NCI-H1417 treated with DMSO at 0.1 percent for 48 hours (cell line): ENCODE data around the gene GNAS.

Source experiments
- DNase-seq: peaks from one replicate; lab custom pipeline; 2025; lab: John Stamatoyannopoulos, UW

The GNAS gene

GRCh38 chr20:58854638-58855471 is 2.3 kb downstream of the GNAS start:
- DNase-seq, result no peak

DNA sequence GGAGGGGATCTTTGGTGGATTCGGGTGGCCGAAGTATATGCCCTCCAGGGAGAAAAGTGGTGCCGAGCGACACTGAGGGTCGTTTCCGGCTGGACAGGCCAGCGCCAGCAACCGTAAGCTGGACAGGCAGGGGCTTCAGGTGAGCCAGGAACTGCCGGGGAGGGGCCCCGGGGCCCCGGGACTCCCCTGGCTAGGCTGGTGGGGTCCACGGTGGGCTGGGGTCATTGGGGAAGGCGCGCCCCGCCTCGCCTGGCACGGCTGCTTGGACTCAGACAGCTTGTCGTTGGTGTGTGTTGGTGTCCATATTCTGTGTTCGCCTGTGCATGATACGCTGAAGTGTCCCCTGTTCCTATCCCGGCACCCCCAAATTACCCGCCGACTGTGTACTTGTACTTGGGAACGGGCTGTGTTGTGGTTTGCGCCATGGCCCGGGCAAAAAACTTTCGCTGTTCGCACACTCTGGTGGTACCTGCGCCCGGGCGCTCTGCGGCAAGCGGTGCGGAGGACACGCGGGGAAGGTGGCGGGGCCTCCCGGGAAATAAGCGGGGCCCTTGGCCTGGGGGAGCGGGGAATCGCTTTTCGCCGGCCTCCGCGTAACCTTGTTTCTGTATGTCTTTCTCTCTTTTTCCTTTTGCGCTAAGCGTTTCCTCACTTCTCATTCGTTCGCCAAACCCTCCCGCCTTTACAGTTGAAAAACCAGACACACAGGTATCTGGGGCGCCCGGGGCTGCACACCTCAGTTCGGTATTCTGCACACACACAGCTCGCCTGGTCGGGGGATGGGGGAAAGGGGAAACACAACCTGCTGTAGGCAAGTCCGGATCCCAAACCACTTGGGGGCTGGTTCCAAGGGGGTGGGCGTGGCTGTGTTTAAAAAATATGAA is 3.2 kb downstream of the GNAS start:
- no peak for DNase-seq

DNA sequence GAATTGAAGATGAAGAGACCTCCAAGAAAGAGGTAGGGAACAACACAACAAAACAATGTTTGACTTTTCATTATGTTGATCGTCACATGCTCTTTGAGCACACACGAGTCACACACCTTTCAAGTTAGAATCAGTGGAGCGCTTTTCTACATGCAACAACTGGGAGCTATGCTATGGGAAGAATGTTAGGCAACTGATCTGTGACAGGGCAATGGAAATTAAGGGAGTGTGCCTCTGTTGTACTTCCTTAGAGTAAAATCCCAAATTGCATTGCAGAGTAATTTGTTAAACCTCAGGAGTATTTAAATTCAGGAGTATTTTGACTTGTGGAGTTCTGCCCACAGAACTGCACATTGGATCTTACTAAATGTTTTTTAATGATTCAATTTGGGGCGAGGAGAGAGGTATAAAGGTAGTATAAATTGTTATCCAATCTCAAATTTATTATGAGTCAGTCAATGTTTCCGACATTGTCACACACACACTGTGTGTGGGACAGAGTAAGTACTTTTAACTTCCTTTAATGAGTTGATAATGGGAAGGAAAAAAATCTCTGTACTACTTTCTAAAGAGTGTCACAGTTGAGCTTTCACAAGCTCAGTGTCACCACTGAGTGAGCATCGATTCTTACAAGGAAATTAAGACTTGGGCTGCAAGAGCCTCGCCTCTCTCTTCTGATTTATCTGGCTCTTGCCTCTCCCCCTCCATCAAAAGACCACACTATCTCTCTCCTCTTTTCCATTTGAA is 10.7 kb downstream of the GNAS start:
- no peak for DNase-seq

GRCh38 chr20:58864346-58864745 is 11.8 kb downstream of the GNAS start:
- peak; percentile 21 for DNase-seq

- DNase-seq, result no peak
These were observed 13.3 kb downstream of the GNAS start for GRCh38 chr20:58865843-58866242.

GRCh38 chr20:58867211-58867610 is 14.7 kb downstream of the GNAS start:
- DNase-seq, result no peak

DNA sequence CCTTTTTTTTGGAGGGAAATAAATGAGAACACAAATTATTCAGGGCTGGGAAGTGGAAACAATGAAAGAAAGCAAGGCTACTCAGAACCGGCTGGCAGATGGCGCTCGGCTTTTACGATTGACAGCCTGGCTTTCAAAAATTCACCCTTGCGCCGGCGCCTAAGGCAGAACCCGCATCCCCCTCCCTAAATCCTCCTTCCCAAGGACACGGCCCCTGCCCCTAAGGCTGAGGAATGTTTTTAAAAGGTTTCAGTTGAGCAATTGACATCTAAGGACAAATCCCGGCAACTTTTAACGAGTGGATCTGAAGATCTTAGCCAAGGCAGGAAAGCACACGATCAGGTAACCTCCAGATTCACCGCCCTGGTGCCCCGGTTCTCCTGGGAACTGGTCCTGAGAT is 16.3 kb downstream of the GNAS start:
- no peak for DNase-seq

DNA sequence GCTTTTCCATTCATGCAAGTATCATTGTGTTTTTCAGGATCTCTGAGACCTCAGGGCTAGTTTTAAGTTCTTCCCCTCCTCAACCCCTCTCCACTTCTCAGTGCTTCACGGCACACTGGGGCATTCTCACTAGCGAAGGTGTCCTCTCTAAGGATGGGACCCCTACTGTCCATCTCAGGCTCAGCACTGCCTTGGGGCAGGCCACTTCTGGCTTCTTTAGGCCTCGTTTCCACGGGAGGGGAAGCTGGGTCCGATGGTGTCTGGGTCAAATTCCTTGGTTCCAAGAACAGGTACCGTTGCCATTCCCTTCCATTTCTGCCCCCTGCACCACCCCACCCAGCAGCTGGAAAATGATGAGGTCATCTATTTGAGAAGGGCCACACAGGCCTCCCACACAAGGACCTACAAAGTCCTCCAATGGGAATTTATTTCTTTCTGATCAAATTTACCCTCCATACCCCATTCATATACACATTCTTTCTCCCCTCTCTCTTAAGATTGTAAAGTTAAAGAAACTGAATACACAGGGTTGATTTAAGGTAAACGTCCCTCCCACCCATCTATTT is 17.2 kb downstream of the GNAS start:
- DNase-seq, result no peak

DNA sequence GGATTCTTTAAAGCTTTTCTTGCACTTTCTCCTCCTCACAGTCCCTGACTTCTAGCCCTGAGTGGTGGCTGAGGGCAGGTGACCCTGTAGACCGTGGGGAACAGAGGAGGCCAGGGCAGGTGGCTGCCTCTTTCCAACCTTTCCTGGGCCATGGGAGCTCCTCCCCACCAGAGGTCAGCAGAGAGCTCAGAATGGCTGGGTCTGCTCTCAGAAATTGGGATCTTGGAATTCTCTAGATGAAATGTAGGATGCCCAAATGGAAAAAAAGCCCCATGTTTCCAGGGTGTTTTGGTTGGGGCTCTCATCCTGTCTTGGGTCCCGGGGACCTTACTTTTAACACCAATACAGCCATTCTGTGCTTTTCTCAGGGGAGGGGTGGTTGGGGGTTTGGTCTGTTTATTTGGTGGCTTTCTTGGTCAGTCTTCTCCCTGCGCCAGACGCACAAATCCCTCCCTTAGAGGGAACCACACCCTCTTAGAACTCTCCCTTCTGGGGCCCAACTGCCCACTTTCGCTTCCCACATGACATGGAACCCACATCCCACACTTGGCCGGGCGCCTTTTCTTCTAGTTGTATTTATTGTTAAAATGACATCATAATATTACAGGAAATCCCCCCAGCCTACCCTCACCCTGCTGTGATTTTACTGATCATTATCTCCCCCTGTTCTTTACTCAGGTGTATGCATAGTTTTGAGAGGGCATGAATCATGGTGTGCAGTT is 17.9 kb downstream of the GNAS start:
- peak; percentile 49 for DNase-seq

GRCh38 chr20:58871533-58872102 is 19.1 kb downstream of the GNAS start:
- no peak for DNase-seq

GRCh38 chr20:58874469-58874868 is 22.0 kb downstream of the GNAS start:
- DNase-seq, result no peak

DNA sequence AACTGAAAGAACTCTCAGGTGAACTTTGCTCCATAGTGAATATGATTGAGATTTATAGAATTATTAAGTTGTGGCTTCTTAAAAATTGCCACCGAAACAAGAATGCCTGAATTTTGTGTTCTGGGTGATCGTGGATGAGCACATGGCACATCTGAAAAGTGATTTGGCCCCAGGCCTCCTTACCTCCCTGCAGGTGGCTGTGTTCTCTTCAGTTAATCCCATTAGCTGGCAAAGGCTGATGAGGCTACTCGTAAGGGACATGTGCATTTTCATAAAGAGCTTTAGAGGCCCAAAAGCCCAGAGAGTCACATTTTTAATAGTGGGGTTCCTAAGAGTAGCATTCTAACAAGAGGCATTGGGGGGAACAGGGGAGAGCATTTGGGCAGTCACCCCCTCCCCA is 22.6 kb downstream of the GNAS start:
- DNase-seq, result no peak

DNA sequence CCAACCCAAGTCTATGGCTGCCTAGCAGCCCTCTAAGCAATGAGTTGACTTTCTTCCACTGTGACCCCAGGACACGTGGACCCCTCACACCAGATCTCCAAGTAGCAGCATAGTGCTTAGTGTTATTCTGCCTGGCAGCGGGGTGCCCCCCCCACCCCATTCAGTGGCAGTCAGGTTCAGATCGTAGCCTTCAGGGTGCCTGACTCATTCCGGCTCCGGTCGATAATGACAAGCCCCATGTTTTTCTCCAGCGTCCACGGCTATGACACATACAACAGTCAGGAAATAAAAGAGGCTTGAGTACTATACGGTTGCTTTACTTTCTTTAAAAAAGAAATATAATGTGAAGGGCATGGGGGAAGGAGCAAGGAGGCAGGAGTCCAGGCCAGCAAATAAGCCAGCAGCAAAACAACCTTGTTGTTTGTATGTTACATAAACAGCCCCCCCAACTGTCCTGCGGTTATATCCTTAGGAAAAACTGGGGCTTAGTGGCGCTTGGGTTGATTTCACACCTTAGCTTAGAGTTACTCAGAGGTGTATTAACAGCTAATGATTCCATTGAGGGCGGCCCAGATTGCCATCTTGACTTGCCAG is 23.1 kb downstream of the GNAS start:
- no peak for DNase-seq

DNA sequence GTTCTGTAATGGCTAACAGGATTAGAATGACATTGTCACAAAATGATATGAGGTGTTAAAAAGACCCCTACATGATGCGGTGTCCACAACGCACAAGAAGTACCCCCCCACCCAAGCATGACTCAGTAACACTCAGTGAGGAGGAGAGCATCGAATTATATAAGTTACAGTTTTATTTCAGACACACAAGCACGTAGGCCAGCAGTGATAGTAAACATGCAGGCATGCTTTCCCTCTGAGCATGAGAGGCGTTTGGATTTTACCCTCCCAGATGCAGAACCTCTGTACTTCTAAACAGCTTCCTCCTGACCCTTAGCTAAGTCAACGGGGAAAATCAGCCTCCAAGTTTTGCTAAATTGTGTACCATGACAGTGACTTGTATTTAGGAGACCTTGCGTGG is 23.9 kb downstream of the GNAS start:
- no peak for DNase-seq

DNA sequence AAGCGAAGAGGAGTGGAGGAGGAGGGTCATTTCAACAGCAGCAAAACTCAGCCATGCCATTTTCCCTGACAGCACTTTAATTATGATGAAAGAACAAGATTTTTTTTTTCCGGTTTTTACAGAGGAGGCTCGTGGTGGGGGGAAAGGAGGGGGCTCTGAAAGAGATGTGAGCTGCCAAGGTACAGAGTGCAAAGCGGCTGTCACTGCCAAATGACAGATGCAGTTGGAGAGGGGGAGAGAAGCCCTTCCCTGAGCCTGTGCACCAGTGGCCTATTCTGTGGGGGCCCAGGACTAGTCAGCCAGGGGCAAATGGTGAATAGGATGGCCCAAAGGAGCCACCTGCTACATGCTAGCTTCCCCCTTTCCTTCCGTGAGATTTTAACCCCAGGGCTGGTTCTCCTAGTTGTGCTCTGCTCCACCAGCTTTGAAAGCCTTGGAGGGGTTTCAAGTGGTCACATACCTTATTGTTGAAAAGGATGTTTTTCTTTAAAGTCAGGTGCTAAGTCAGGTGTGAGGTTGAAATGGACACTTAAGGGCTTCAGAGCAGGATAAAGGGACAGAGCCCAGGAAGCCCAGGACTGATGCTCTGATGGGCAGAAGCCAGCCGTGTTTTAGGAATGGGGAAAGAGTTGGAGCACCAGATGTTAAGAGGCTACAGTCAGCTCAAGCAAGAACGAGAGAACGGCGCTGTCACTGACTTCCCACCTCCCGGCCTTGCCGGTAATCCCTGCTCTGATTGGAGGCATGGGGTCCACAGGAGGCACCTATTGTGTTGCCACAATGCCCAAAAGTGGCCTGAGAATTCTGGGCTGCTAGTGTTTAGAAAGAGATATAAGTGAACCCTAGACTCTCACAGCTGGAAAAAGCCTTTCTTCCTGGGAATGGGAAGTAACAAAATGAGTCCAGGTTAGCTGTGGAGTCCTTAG is 24.8 kb downstream of the GNAS start:
- no peak for DNase-seq

GRCh38 chr20:58877976-58878360 is 25.5 kb downstream of the GNAS start:
- no peak for DNase-seq

GRCh38 chr20:58878399-58878798 is 25.9 kb downstream of the GNAS start:
- DNase-seq, result no peak

DNA sequence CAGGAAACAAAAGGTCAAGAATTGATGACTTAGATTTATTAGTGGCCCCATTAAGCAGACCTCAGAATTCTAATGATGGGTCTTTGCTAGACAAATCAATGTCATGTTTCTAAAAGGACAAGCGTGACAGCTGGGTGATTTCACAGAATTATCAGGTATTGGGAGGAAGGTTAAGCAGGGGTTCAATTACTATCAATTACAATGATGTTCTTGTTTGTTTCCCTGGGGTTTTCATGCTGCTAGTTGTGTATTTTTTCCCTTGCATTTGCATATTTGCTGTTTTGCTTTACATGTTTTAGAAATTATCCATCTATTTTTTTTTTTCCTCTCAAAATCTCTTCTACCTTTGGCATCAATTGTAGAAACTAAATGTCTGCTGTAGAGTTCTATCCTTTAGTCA is 27.9 kb downstream of the GNAS start:
- DNase-seq, result no peak

GRCh38 chr20:58880994-58881752 is 28.7 kb downstream of the GNAS start:
- no peak for DNase-seq
